Left colon (tissue), 2 donors: ENCODE results near the gene OR52N2. TPM values are rescaled to one million over a fixed set of nuclear protein-coding genes. Genes with fewer than 3 reads are reported as not detected.

ENCODE experiments used
- ATAC-seq: fragments of 200-7000 bp; cut with Tn5 transposase; one replicate; pipeline ENCODE4 v1.9.1; 2020; ENCODE audit warnings: mild to moderate bottlenecking, moderate library complexity
- DNase-seq, 2 donors: peaks; one replicate each; pipeline ENCODE4 v3.0.0-alpha.2; 2020
- intact Hi-C, 2 donors: fragments of 100-400 bp; cut with DNase I in 1 of 2; cut with micrococcal nuclease in 1 of 2; formaldehyde crosslinking; loops; one replicate each; pipeline versions ENCODE4 v1.11.2 to v1.14.0; 2022; cut with DNase I, micrococcal nuclease
- long read RNA-seq: library from polyadenylated mRNA; unstranded; transcript quantifications from one replicate; pipeline ENCODE4 v2.0.0, GENCODE V29; 2021
- total RNA-seq, 2 donors: library from RNA; stranded (reverse); fragmentation: NEBNext Ultra II Directional; extraction: Animal tissue kit (Norgen Biotek cat#: 25700); gene quantifications; one replicate each; pipeline ENCODE4 v1.2.1, GENCODE V29; 2021
- donor health status: DM: no; HTN: no; CAD: no.
- donor health status: DM: yes; HTN: yes; CAD: no.

Gene OR52N2
- not detected for total RNA-seq
- long read RNA-seq = 0 reads

DNA sequence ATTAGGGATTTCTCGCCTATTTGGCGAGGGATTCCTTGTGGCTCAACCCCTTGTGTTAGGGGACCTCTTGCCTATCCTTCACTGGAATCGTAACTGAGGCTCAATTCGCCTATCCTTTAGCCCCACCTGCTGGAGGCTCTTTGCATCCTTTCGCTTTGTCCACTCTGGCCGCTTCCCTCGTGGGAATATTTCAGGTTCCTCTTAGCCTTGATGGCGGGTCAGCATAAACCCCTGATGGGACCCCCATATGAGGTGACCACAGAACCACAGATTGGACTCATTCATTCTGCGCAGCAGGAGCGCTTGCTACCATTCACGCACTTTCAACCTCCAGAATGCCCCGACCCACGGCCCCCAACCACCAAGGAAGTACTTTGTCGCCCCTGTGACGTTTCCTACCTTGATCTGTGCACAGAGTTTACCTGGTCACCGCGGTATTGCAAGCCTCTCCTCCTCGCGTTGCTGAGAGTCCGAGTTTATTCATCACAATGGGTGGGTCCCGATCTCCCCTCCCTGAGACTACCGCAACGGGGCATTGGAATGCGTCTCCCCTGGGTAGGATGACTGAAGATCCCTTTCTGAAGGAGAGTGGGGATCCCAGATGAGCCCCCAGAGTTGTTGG, at the start of gene OR52N2:
Gene OR52N2, plus strand, starts transcription at position 425 of the 622 bp plus-strand sequence. CDS start 11,412 bp downstream, outside the sequence.
- intact Hi-C loops = loop anchor here in 1 of 2 donors (5.0 to 10.0 kb wide), 2 partner anchors 336 to 684 kb away; no protein-coding TSS in a partner anchor
- DNase-seq (peak; percentile 42 to 75), ATAC-seq (peak; percentile 89)

DNA sequence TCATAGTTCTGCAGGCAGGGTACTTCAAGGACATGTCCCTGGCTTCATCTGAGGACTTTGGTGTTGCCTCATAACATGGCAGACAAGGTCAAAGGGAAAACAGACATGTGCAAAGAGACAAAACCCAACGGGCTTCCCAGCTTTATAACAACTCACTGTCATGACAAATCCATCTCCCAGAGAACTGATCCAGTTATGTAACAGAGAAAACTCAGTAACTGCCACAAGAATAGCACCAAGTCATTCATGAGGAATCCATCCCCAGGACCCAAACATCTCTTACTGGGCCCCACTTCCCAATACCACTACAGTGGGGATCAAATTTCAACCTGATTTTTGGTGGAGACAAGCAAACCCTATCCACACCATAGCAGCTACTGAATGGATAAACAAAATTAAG, 41.7 kb upstream of the OR52N2 start:
- intact Hi-C loops = no loop called here
- ATAC-seq (no peak), DNase-seq (no peak)

DNA sequence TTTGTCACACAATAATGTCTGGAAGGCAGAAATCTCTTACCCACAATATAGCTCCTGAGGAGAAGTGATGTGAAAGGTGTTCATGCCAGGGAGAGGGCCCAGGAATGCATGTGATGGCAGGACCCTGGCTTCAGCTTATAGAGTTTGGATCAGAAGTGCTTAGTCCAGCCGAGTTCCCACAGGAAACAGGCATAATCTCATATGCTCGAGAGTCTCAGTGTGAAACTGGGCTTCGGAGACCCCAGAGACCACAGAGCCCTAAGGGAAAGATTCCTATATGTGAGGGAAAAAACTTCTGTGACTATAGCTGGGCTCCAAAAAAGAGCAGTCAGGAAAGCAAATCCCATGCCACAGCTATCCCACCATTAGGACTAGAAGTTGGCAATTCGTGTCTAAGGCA, 25.5 kb upstream of the OR52N2 start, which contains the start of gene OR52N5:
Gene OR52N5, minus strand, starts transcription at position 101 of the 400 bp plus-strand sequence. CDS start 4,721 bp downstream, outside the sequence.
- DNase-seq (no peak), ATAC-seq (no peak)
- intact Hi-C loops = no loop called here

DNA sequence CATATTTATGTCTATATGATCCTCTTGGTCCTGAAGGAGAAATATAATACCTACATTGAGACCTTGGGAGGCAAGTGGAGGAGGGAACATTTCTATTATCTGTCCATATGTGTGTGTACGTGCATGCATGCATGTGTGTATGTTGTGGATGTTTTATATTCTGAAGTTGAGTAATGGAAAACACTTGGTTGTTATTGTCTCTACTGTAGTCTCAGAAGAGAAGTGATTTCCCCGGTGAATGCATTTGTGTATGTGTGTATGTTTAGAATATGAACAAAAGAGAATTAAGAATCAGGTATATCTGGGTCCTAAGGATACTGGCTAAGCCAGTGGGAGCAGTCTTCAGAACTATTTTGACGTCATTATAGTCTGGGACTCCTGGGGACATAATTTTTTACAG, 17.6 kb upstream of the OR52N2 start, which contains the start of gene OR52N1:
Gene OR52N1, minus strand, starts transcription at position 101 of the 400 bp plus-strand sequence. CDS start 2,449 bp downstream, outside the sequence.
- DNase-seq (no peak), ATAC-seq (no peak)
- intact Hi-C loops = no loop called here

DNA sequence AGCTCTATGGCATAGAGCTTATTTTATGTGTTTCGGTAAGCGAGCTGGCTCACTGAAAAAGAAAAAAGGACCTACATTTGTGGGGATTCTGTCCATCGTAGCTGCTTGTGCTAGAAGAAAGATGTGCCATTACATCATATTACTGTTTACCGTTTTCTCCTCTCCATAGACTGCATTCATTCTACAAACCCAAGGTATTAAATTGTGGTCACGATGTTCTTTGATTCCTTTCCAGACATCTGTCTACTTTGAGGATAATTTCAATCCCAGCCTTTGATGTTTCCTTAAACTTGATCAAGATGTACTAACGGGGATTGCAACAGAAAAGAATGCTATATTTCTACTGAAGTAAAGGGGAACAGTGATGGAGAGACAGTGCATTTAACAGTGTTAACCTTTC, 12.2 kb upstream of the OR52N2 start:
- no peak for DNase-seq
- no peak for ATAC-seq
- intact Hi-C loops = no loop called here

DNA sequence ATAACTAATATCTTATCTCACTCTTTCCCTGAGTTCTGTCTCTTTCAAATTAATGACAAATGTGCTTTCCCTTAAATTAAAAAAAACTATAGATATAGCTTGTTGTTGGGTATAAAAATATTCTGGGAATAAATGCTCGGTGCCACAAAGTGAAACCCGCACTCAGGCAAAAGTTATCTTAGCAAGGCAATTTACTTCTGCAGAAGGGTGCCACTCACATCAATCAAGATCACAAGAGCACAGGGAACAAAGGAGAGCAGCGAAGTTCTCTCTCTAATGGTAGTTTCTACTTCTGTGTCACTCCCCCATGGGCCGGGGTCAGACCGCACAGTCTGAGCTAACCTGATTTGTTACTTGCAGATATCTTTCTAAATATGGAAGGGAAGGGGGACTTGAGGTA, 4.7 kb upstream of the OR52N2 start:
- intact Hi-C loops = loop anchor here in 1 of 2 donors (10.0 kb wide), 1 partner anchor 679 kb away; no protein-coding TSS in a partner anchor
- ATAC-seq = no peak
- DNase-seq = no peak

DNA sequence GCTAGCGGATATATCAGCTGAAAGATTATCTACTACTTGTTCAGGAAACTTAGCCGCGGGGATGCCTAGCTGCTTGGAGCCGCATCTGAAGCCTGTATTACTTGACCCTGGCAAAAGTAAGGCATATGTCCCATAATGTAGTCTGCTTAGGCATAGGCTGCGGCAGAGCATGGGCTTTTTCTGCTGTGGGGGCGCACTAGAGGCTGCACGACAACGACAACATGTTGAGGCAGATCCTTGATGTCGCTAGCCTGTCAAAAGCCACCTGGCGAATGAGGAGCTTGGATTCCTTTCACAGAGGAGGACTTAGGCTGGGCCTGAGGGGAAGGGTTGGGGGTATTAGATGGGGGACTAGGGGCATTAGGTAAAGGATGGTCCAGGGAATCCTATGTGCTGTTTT, 1.1 kb upstream of the OR52N2 start:
- ATAC-seq = no peak
- intact Hi-C loops = loop anchor here in 1 of 2 donors (5.0 to 10.0 kb wide), 2 partner anchors 335 to 683 kb away; no protein-coding TSS in a partner anchor

DNA sequence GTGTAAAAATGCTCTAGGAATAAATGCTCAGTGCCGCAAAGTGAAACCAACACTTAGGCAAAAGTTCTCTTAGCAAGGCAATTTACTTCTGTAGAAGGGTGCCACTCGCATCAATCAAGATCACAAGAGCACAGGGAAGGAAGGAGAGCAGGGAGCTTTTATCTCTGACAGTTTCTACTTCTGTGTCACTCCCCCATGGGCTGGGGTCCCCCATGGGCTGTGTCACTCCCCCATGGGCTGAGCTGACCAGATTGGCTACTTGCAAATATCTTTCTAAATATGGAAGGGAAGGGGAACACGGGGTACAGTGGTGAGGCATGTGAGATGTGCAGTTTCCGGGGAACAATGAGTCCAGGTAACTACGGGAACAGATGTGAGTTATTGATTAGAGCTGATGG, 397 bp downstream of the OR52N2 start:
- peak; percentile 30 for ATAC-seq
- intact Hi-C loops = loop anchor here in 1 of 2 donors (5.0 to 10.0 kb wide), 2 partner anchors 337 to 684 kb away; no protein-coding TSS in a partner anchor
- DNase-seq = no peak

More for the DNA sequence above, 1.1 kb upstream of the OR52N2 start:
- no peak for DNase-seq

DNA sequence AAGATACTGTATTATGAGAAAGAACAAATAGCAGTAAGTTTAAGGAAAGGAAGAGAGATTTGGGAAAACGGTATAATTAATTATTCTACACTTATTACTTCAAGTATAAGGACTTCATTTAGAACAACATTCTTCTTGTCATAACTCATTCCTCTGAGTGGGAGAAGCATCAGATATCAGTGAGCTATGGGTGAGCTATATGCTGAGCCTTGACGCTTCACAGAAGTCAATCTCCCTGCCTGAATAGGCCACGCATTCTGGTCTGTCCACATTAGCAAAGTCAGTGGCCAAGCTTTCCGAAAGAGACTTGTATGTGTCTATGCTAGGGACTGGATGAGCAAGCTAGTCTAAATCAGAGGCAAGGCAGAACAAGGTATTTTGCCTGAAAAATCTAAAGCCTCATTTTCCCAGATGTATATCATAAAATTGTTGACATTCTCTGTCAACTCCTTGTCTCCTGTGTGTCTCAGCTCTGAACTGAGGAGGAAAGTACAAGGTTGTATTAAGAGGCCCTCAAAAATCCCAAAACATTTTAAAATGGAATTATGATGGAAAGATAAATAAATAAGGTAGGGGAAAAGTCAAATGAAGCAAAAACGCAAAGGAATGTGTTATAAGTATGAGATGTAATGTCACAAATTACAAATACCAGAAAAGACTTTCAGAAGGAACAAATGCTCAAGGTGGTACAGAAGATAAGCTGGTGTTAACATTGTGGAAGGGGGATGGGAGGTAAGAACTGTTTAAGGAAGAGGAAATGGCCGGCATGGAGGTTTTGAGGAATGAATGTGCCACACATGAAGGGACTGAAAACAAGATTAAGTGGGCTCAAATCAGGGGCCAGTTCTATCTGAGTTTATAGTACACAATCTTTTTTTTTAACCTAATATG, 1.4 kb downstream of the OR52N2 start:
- ATAC-seq (no peak), DNase-seq (no peak)
- intact Hi-C loops = loop anchor here in 1 of 2 donors (5.0 to 10.0 kb wide), 2 partner anchors 338 to 685 kb away; no protein-coding TSS in a partner anchor

DNA sequence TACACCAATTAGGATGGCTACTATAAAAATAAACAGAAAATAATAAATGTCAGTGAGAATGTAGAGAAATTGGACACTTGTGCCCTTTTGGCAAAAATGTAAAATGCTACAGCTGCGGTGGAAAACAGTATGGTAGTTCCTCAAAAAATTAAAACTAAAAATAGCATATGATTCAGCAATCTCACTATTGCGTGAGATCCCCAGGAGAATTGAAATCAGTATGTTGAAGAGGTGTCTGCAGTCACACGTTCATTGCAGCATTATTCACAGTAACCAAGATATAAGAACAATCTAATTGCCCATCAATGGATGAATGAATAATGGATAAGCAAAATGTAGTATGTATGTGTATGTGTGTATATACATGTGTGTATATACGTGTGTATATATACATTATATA, 6.8 kb downstream of the OR52N2 start:
- intact Hi-C loops = no loop called here
- DNase-seq (no peak), ATAC-seq (no peak)

DNA sequence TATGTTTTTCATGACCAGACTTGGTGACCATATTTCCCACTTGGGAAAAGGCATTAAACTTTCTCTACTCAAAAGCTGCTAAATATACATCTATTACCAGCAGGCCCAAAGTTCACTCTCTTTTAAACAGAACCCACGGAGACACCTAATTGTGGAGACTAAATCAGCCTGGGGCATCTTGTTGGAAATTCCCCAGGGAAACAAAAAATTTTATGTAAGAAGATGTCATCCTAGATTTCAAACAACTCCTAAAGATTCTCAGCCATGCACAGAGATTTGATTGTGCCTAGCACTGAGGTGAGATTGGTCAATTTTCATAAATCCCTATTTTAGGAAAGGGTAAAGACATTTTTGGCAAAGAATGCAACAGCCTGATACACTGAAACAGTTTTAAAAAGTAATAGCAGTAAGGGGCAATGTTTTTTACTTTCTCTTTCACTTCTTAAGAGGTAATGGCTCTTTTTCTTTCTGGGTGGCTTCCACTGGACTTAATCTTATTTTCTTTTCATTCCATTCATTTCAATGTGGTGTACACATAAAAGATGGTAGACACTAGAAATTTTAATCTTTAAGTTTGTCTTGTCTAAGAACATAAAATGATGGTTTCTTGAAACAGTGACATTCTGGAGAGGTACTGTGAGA, 9.6 kb downstream of the OR52N2 start:
- ATAC-seq = no peak
- DNase-seq = no peak
- intact Hi-C loops = no loop called here

DNA sequence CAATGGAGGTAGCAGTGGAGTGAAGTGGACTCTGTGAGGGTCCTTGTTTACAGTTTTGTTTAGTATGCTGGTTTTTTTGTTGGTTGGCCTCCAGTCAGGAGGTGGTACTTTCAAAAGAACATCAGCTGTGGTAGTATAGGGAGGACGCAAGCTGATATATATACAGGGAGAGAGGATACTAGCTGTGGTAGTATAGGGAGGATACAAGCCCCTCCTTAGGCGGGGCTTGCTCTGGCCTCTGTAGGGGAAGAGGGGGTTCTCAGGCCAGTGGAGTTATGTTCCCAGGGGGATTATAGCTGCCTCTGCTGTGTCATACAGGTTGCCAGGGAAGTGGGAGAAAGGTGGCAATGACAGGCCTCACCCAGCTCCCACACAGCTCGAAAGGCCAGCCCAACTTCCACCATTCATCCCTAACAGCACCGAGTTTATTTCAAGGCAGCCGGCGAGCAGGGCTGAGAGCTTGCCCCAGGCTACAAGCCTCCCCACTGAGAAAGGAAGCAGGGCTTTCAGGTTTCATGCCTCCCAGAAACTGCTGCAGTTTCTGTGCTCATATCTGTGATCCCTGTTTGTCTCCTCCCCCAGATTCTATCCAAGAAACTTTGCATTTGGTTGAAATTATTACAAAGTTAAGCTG, 22.6 kb downstream of the OR52N2 start:
- DNase-seq (no peak), ATAC-seq (no peak)
- intact Hi-C loops = no loop called here

DNA sequence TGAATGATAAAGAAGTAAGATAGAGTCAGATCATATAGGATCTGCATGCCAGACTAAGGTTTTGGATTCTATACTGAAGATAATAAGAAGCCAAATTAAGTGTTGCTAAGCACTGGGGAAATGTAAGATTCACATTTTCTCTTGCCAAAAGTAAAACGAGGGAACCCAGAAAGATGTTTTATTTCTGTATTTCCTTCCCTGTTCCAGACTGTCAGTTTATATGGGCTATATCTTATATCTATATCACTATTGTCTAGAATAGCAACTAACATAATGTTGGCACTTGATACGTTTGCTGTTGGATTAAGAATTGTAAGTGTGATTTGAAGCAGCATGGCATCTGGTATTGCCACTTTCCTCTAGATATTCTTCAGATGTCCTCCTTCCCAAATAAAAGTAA, 24.7 kb downstream of the OR52N2 start:
- intact Hi-C loops = no loop called here
- ATAC-seq (no peak), DNase-seq (no peak)

DNA sequence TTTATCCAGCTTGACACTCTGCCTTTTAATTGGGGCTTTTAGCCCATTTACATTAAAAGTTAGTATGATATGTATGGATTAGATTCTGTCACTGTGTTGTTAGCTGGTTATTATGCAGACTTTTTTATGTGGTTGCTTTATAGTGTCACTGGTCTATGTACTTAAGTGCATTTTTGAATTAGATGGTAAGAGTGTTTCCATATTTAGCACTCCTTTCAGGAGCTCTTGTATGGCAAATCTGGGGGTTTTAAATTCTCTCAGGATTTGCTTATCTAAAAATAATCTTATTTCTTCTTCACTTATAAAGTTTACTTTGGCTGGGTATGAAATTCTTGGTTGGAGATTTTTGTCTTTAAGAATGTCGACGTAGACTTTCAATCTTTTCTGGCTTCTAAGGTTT, 29.0 kb downstream of the OR52N2 start:
- DNase-seq = no peak
- no peak for ATAC-seq
- intact Hi-C loops = no loop called here

DNA sequence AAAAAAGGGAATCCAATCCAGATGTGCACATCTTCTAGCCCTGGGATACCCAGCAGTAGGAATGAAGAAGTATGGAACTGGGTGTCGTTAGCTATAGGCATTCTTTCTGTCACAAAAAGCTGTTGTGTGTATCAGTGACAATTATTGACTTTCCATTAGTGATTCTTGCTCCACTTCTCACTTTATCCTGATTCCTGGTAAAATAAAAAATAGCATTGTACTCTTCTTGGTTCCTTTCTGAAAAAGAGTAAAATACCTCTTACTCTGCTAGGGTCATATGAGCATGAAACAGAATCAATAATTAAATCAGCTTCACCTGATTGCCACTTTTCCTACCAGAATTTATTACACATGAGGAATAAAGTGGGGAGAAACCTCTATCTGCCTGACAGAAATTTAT, 33.1 kb downstream of the OR52N2 start, which contains the start of gene OR52E6:
Gene OR52E6, minus strand, starts transcription at position 101 of the 400 bp plus-strand sequence. Its CDS starts 0 bp downstream, at position 101.
- no peak for DNase-seq
- intact Hi-C loops = no loop called here
- ATAC-seq = no peak

DNA sequence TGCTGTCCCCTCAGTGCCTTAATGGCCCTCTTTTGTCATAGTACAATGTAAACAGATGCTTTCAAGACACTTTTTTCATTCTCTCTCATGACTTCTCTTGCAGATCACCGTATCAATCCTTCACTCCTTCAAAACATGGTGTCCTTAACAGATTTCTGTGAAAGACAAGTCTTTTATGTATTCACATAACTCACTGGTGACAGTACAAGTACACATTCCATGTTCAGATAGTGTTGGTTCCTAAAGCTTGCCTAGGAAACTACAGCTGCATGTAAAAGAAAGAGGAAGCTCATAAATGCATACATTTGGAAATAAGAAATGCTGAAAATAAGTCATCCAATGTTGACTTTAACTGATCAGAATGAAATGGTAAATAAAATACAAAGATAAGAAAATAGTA, 38.0 kb downstream of the OR52N2 start:
- intact Hi-C loops = no loop called here
- ATAC-seq (no peak), DNase-seq (no peak)

DNA sequence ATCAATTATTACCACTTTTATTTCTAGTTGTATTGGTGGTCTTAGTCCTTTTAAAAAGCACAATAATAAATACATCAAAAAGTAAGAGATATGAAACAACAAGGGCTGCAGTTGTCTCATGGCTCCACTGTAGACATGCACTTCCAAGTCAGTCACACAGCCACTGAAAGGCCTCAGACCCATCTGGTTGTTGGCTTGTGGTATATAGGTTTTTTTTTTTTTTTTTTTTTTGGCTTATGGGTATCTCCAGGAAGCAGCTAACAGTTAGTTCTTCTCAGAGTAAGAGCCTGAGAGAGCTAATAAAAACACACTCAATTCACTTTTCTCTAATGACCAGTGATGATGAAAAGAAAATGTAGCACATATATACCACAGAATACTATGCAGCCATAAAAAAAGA, 39.0 kb downstream of the OR52N2 start:
- DNase-seq = no peak
- ATAC-seq = no peak
- intact Hi-C loops = no loop called here

DNA sequence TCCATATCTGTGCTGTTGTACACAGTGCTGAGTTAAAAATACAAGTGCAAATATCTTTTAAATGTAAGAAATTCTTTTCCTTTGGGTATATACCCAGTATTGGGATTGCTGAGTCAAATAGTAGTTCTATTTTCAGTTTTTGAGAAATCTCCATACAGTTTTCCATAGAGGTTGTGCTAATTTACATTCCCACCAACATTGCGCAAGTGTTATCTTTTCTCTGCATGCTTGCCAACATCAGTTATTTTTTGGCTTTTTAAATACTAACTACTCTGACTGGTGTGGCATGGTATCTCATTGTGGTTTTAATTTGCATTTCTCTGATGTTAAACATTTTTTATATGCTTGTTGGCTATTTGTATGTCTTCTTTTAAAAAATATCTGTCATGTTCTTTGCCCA, 42.3 kb downstream of the OR52N2 start:
- ATAC-seq (no peak), DNase-seq (no peak)
- intact Hi-C loops = no loop called here

DNA sequence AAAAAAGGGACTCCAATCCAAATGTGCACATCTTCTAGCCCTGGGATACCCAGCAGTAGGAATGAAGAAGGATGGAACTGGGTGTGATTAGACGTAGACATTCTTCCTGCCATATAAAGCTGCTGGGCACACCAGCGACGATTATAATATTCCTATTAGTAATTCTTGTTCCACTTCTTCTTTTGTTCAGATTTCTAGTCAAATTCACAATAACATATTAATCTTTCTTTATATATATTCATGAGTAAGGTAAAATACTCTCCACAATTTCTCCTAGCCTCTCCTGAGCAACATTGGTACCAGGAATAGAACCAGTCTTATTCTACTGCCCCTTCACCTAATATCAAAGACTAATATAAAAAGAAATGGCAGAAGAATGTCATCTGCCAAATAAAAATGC, 48.9 kb downstream of the OR52N2 start, which contains the start of gene OR52E8:
Gene OR52E8, minus strand, starts transcription at position 101 of the 400 bp plus-strand sequence. Its CDS starts 0 bp downstream, at position 101.
- intact Hi-C loops = no loop called here

More for the DNA sequence above, 48.9 kb downstream of the OR52N2 start, which contains the start of gene OR52E8:
- DNase-seq = no peak
- no peak for ATAC-seq
